Liver (tissue), 9 donors: ENCODE measurements around the gene NAT9. TPM values are rescaled to one million over a fixed set of nuclear protein-coding genes. Genes with fewer than 3 reads are reported as not detected.

Experiments
- DNase-seq: peaks from one replicate; pipeline ENCODE4 v3.0.0-alpha.2; 2017; ENCODE audit warnings: low spot score
- H3K27ac ChIP-seq, 2 donors: one replicate each; pipeline ENCODE4 v1.7.0; 2013; ENCODE audit warnings: inconsistent platforms in 2 of 2, low read length in 2 of 2, control low read depth in 1 of 2, low read depth in 1 of 2, mild to moderate bottlenecking in 1 of 2
- H3K27me3 ChIP-seq, 4 donors: one replicate each; pipeline versions ENCODE4 v1.6.1 to v1.7.0; 2013; ENCODE audit warnings: low read length in 3 of 4, inconsistent platforms in 1 of 4, mild to moderate bottlenecking in 1 of 4, moderate library complexity in 1 of 4; ENCODE audit not compliant: control insufficient read depth in 4 of 4, insufficient read depth in 4 of 4
- H3K36me3 ChIP-seq, 4 donors: one replicate each; pipeline versions ENCODE4 v1.6.1 to v1.7.0; 2013; ENCODE audit warnings: low read length in 3 of 4, mild to moderate bottlenecking in 3 of 4, low read depth in 1 of 4, moderate library complexity in 1 of 4; ENCODE audit not compliant: control insufficient read depth in 4 of 4, insufficient read depth in 3 of 4
- H3K4me1 ChIP-seq, 4 donors: one replicate each; pipeline versions ENCODE4 v1.6.1 to v1.7.0; 2013; ENCODE audit warnings: low read length in 3 of 4, mild to moderate bottlenecking in 3 of 4, moderate library complexity in 1 of 4; ENCODE audit not compliant: control insufficient read depth in 4 of 4, insufficient read depth in 4 of 4
- H3K4me3 ChIP-seq, 3 donors: one replicate each; pipeline versions ENCODE4 v1.6.1 to v1.7.0; 2013; ENCODE audit warnings: low read length in 3 of 3, control low read depth in 1 of 3, low read depth in 1 of 3, mild to moderate bottlenecking in 1 of 3
- H3K9ac ChIP-seq, 2 donors: one replicate each; pipeline ENCODE4 v1.7.0; 2013; ENCODE audit warnings: low read length in 2 of 2, mild to moderate bottlenecking in 2 of 2, moderate library complexity in 2 of 2, control low read depth in 1 of 2, low read depth in 1 of 2
- H3K9me3 ChIP-seq, 4 donors: one replicate each; pipeline versions ENCODE4 v1.6.1 to v1.7.0; 2013; ENCODE audit warnings: low read length in 3 of 4; ENCODE audit not compliant: control insufficient read depth in 4 of 4
- EGR1 ChIP-seq, 2 donors: IDR thresholded peaks; 2 replicates each; pipeline ENCODE4 v1.6.1; 2016 to 2018; ENCODE audit warnings: antibody characterized with exemption in 2 of 2, low read depth in 2 of 2
- FOXA1 ChIP-seq: IDR thresholded peaks from 2 replicates; pipeline ENCODE4 v1.6.1; 2016; ENCODE audit warnings: antibody characterized with exemption
- FOXA2 ChIP-seq: IDR thresholded peaks from 2 replicates; pipeline ENCODE4 v1.6.1; 2016; ENCODE audit warnings: antibody characterized with exemption
- GABPA ChIP-seq, 2 donors: IDR thresholded peaks in 1 of 2; conservative IDR thresholded peaks in 1 of 2; 2 replicates each; pipeline ENCODE4 v1.6.1; 2016; ENCODE audit warnings: antibody characterized with exemption in 2 of 2, mild to moderate bottlenecking in 1 of 2, moderate library complexity in 1 of 2
- HNF4A ChIP-seq, 2 donors: conservative IDR thresholded peaks; 2 replicates each; pipeline ENCODE4 v1.6.1; 2016; ENCODE audit warnings: antibody characterized with exemption in 2 of 2, mild to moderate bottlenecking in 2 of 2
- HNF4G ChIP-seq: IDR thresholded peaks from 2 replicates; pipeline ENCODE4 v1.6.1; 2016; ENCODE audit warnings: antibody characterized with exemption
- JUND ChIP-seq, 2 donors: IDR thresholded peaks; 2 replicates each; pipeline ENCODE4 v1.6.1; 2016; ENCODE audit warnings: antibody characterized with exemption in 2 of 2
- NR2F2 ChIP-seq: IDR thresholded peaks from 2 replicates; pipeline ENCODE4 v1.6.1; 2016; ENCODE audit warnings: antibody characterized with exemption
- RAD21 ChIP-seq, 2 donors: IDR thresholded peaks; 2 replicates each; pipeline ENCODE4 v1.6.1; 2016; ENCODE audit warnings: antibody characterized with exemption in 2 of 2, mild to moderate bottlenecking in 2 of 2
- RXRA ChIP-seq, 2 donors: IDR thresholded peaks; 2 replicates each; pipeline ENCODE4 v1.6.1; 2017 to 2018; ENCODE audit warnings: antibody characterized with exemption in 2 of 2, mild to moderate bottlenecking in 1 of 2
- SP1 ChIP-seq: IDR thresholded peaks from 2 replicates; pipeline ENCODE4 v1.6.1; 2018; ENCODE audit warnings: antibody characterized with exemption, mild to moderate bottlenecking
- TAF1 ChIP-seq: conservative IDR thresholded peaks from 2 replicates; pipeline ENCODE4 v1.6.1; 2016; ENCODE audit warnings: antibody characterized with exemption, mild to moderate bottlenecking
- YY1 ChIP-seq: IDR thresholded peaks from 2 replicates; pipeline ENCODE4 v1.6.1; 2016; ENCODE audit warnings: antibody characterized with exemption, mild to moderate bottlenecking
- WGBS: extraction: QIAGEN DNeasy Blood & Tissue Kit; methylation state at CpG from one replicate; pipeline ENCODE4 v1.1.7; 2013; 5-methylcytosine and 5-hydroxymethylcytosine counted together
- polyA plus RNA-seq, 2 donors: library from polyadenylated mRNA; stranded (reverse) in 1 of 2; unstranded in 1 of 2; fragments of 200-250 nt in 1 of 2; fragments of >200 nt in 1 of 2; fragmentation: Nextera tagmentation in 1 of 2; extraction: Ambion mirVana in 1 of 2; gene quantifications; one replicate each; pipeline versions ENCODE4 v1.2.1 to v1.2.3, GENCODE V29; 2013 to 2015
- total RNA-seq, 2 donors: library from RNA; depleted of rRNA; stranded (reverse); fragments of >200 nt; gene quantifications; one replicate each; pipeline ENCODE4 v1.2.3, GENCODE V29; 2014
- TF ChIP-seq, protein P1 (sequence below): fragments of 150-350 bp; IDR thresholded peaks from 2 replicates; pipeline ENCODE4 v1.5.1; 2017; ENCODE audit warnings: improper control_type of control experiment, low read depth, low read length; ENCODE audit not compliant: missing input control
- TF ChIP-seq, protein P2 (sequence below): IDR thresholded peaks from 2 replicates; pipeline ENCODE4 v1.6.1; 2016; ENCODE audit warnings: antibody characterized with exemption
- TF ChIP-seq, protein P3 (sequence below): IDR thresholded peaks from 2 replicates; pipeline ENCODE4 v1.6.1; 2016; ENCODE audit warnings: antibody characterized with exemption
- TF ChIP-seq, protein P4 (sequence below): IDR thresholded peaks from 2 replicates; pipeline ENCODE4 v1.6.1; 2016; ENCODE audit warnings: antibody characterized with exemption
- TF ChIP-seq, protein P5 (sequence below): IDR thresholded peaks from 2 replicates; pipeline ENCODE4 v1.6.1; 2016; ENCODE audit warnings: antibody characterized with exemption, mild to moderate bottlenecking
- donor health status: healthy.
- donor health status: healthy.
- donor health status: healthy.
- donor health status: healthy.
- donor health status: healthy.

NAT9 gene
- total and polyA plus RNA-seq, 4 donors: 8.1 to 25.5 (median 17.1) TPM

DNA sequence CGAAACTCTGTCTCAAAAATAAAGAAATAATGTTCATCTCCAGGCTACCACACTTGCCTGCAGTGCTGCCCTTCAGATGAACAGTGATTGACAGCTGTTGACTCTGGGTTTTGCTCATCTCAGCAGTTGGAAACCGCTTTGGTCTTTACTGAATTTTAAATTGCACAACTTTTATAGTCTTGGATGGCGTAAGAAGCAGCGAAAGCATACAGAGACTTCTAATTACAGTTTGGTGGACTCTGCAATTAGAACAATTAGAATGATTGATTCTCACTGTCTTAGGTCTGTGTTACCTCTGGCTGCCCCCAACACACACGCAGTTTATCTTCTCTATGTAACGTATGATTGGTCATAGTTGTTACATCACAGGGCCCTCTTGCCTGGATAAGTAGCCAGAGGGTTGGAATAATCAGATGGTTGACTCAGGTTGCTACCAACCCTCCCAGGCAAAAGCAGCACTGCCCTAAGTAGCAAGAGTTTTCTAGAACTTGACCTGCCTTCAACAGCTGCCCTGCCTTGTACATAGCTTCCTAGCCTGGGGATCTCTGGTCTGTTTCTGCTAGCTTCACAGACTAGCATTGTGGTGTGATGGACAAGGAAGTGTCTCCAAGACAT lies 1.9 kb upstream of the NAT9 start:
- no peak for DNase-seq
- peaks cover 0 to 5% (median 2%) of the 10 kb centered on the region in 4 donors for H3K36me3 ChIP-seq
- no peaks in the 10 kb centered on the region for H3K27me3 ChIP-seq
- WGBS: 71% methylated on average over 6 of the region's 6 CpGs
- H3K9ac ChIP-seq: no peak overlapping the region
- no peak overlapping the region for H3K27ac ChIP-seq
- no peaks in the 10 kb centered on the region for H3K9me3 ChIP-seq
- no peak overlapping the region for H3K4me3 ChIP-seq
- TF ChIP-seq SP1: no peak
- TF ChIP-seq YY1: no peak
- TF ChIP-seq, protein P1, sequence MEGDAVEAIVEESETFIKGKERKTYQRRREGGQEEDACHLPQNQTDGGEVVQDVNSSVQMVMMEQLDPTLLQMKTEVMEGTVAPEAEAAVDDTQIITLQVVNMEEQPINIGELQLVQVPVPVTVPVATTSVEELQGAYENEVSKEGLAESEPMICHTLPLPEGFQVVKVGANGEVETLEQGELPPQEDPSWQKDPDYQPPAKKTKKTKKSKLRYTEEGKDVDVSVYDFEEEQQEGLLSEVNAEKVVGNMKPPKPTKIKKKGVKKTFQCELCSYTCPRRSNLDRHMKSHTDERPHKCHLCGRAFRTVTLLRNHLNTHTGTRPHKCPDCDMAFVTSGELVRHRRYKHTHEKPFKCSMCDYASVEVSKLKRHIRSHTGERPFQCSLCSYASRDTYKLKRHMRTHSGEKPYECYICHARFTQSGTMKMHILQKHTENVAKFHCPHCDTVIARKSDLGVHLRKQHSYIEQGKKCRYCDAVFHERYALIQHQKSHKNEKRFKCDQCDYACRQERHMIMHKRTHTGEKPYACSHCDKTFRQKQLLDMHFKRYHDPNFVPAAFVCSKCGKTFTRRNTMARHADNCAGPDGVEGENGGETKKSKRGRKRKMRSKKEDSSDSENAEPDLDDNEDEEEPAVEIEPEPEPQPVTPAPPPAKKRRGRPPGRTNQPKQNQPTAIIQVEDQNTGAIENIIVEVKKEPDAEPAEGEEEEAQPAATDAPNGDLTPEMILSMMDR: no peak
- TF ChIP-seq FOXA1: no peak
- no peak for TF ChIP-seq EGR1 (IDR thresholded peaks at IDR 0.05; ENCODE audit: low read depth in 2 of 2)
- no peak for TF ChIP-seq RXRA (IDR thresholded peaks at IDR 0.05)
- no peak for TF ChIP-seq RAD21 (IDR thresholded peaks at IDR 0.05)
- H3K4me1 ChIP-seq: peaks cover 2 to 45% (median 24%) of the 10 kb centered on the region in 4 donors

DNA sequence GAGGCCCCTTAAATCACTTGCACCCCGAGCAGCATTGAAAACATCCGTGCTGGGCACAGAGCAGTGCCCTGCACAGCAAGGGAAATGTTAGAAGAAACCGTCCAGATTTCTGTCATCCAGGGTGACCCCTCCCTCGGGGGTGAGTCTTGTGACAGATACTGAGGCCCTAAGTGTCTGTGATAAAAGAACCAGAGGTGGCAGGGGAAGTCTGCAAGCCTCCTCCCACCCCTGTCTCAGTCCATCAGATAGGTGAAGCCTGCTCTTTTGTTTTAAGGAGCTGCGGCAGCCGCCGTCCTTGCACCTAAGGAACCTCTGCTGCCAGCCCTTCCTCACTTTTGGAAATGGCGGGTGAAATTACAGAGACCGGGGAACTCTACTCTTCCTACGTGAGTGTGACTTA lies 845 bp upstream of the NAT9 start:
- Histone ChIP-seq H3K9me3 (no peaks in the 10 kb centered on the region), H3K27me3 (no peaks in the 10 kb centered on the region), H3K27ac (no peak overlapping the region), H3K4me3 (peak overlapping the region; percentile 80 to 96 (median 84)), H3K4me1 (peaks cover 2 to 51% (median 27%) of the 10 kb centered on the region in 4 donors), H3K36me3 (peaks cover 2 to 11% (median 6%) of the 10 kb centered on the region in 4 donors), H3K9ac (peak overlapping the region; percentile 59 to 68)
- 38% methylated on average over 10 of the region's 10 CpGs for WGBS
- no peak for DNase-seq
- TF ChIP-seq FOXA2 (no peak), NR2F2 (no peak), HNF4A (conservative IDR thresholded peaks at IDR 0.05) (no peak), RXRA (IDR thresholded peaks at IDR 0.05) (no peak), EGR1 (IDR thresholded peaks at IDR 0.05; ENCODE audit: low read depth in 2 of 2) (no peak), YY1 (no peak), SP1 (no peak), HNF4G (no peak), RAD21 (IDR thresholded peaks at IDR 0.05) (no peak), GABPA (IDR thresholded peaks at IDR 0.05 in 1 of 2, conservative IDR thresholded peaks at IDR 0.05 in 1 of 2) (no peak), JUND (IDR thresholded peaks at IDR 0.05) (no peak), FOXA1 (no peak), TAF1 (no peak)
- TF ChIP-seq, protein P2, sequence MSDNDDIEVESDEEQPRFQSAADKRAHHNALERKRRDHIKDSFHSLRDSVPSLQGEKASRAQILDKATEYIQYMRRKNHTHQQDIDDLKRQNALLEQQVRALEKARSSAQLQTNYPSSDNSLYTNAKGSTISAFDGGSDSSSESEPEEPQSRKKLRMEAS: no peak
- TF ChIP-seq, protein P3, sequence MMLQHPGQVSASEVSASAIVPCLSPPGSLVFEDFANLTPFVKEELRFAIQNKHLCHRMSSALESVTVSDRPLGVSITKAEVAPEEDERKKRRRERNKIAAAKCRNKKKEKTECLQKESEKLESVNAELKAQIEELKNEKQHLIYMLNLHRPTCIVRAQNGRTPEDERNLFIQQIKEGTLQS: no peak
- TF ChIP-seq, protein P4, sequence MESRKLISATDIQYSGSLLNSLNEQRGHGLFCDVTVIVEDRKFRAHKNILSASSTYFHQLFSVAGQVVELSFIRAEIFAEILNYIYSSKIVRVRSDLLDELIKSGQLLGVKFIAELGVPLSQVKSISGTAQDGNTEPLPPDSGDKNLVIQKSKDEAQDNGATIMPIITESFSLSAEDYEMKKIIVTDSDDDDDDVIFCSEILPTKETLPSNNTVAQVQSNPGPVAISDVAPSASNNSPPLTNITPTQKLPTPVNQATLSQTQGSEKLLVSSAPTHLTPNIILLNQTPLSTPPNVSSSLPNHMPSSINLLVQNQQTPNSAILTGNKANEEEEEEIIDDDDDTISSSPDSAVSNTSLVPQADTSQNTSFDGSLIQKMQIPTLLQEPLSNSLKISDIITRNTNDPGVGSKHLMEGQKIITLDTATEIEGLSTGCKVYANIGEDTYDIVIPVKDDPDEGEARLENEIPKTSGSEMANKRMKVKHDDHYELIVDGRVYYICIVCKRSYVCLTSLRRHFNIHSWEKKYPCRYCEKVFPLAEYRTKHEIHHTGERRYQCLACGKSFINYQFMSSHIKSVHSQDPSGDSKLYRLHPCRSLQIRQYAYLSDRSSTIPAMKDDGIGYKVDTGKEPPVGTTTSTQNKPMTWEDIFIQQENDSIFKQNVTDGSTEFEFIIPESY: no peak
- TF ChIP-seq, protein P1: no peak
- TF ChIP-seq, protein P5, sequence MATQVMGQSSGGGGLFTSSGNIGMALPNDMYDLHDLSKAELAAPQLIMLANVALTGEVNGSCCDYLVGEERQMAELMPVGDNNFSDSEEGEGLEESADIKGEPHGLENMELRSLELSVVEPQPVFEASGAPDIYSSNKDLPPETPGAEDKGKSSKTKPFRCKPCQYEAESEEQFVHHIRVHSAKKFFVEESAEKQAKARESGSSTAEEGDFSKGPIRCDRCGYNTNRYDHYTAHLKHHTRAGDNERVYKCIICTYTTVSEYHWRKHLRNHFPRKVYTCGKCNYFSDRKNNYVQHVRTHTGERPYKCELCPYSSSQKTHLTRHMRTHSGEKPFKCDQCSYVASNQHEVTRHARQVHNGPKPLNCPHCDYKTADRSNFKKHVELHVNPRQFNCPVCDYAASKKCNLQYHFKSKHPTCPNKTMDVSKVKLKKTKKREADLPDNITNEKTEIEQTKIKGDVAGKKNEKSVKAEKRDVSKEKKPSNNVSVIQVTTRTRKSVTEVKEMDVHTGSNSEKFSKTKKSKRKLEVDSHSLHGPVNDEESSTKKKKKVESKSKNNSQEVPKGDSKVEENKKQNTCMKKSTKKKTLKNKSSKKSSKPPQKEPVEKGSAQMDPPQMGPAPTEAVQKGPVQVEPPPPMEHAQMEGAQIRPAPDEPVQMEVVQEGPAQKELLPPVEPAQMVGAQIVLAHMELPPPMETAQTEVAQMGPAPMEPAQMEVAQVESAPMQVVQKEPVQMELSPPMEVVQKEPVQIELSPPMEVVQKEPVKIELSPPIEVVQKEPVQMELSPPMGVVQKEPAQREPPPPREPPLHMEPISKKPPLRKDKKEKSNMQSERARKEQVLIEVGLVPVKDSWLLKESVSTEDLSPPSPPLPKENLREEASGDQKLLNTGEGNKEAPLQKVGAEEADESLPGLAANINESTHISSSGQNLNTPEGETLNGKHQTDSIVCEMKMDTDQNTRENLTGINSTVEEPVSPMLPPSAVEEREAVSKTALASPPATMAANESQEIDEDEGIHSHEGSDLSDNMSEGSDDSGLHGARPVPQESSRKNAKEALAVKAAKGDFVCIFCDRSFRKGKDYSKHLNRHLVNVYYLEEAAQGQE: no peak
